HFF-Myc (cell line): Measurements from ENCODE around the gene ZNF212.
"Not testable (repeated sequence)": the region's sequence is repeated elsewhere in the genome, so short reads cannot be mapped to it uniquely, and the experiment has no call there.

Source experiments
- DNase-seq: peaks from one replicate; pipeline ENCODE4 v3.0.0-alpha.2; 2011; ENCODE audit warnings: low read depth; ENCODE audit errors: extremely low read depth
- H3K4me3 ChIP-seq: replicated peaks from 2 replicates; pipeline ENCODE4 v1.5.1; 2011; ENCODE audit warnings: low read depth, mild to moderate bottlenecking, control low read depth, low read length
- TF ChIP-seq, protein P1 (sequence below): IDR thresholded peaks from 2 replicates; pipeline ENCODE4 v1.5.1; 2012; ENCODE audit warnings: mild to moderate bottlenecking, low read depth, low read length, control low read depth; ENCODE audit errors: missing control alignments

Gene ZNF212

DNA sequence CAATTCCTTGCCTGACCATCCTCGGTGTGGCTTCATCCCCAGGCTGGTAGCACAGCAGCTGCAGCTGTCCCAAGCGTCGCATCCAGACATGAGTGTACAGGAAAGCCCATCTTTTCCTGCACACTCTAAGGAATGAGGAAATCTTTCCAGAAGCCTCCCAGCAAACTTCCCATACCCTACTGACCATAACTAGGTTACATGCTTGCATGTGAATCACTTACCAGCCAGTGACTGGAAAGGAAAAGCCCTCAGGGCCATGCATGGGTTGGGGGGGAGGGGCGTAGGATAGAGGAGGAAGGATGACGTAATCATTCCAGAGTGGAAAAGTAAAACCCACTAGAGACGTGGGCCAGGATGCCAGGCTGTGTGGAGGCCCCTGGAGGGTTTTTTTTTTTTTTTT is 18.9 kb upstream of the ZNF212 start:
- no peak for DNase-seq

DNA sequence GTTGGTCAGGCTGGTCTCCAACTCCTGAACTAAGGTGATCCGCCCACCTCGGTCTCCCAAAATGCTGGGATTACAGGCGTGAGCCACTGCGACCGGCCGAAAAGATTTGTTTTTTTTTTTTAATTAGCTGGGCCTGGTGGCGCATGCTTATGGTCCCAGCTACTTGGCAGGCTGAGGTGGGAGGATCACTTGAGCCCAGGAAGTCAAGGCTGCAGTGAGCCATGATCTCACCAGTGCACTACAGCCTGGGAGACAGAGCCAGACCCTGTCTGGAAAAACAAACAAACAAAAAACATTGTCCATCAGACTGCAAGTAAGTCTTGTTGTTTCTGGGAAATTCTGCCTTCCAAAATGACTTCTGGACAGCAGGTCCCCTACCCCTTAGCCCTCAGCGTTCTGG is 16.3 kb upstream of the ZNF212 start:
- TF ChIP-seq, protein P1, sequence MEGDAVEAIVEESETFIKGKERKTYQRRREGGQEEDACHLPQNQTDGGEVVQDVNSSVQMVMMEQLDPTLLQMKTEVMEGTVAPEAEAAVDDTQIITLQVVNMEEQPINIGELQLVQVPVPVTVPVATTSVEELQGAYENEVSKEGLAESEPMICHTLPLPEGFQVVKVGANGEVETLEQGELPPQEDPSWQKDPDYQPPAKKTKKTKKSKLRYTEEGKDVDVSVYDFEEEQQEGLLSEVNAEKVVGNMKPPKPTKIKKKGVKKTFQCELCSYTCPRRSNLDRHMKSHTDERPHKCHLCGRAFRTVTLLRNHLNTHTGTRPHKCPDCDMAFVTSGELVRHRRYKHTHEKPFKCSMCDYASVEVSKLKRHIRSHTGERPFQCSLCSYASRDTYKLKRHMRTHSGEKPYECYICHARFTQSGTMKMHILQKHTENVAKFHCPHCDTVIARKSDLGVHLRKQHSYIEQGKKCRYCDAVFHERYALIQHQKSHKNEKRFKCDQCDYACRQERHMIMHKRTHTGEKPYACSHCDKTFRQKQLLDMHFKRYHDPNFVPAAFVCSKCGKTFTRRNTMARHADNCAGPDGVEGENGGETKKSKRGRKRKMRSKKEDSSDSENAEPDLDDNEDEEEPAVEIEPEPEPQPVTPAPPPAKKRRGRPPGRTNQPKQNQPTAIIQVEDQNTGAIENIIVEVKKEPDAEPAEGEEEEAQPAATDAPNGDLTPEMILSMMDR: no peak
- H3K4me3 ChIP-seq: no peak overlapping the region
- no peak for DNase-seq

More for the DNA sequence above, 18.9 kb upstream of the ZNF212 start:
- TF ChIP-seq, protein P1: no peak
- H3K4me3 ChIP-seq: no peak overlapping the region

DNA sequence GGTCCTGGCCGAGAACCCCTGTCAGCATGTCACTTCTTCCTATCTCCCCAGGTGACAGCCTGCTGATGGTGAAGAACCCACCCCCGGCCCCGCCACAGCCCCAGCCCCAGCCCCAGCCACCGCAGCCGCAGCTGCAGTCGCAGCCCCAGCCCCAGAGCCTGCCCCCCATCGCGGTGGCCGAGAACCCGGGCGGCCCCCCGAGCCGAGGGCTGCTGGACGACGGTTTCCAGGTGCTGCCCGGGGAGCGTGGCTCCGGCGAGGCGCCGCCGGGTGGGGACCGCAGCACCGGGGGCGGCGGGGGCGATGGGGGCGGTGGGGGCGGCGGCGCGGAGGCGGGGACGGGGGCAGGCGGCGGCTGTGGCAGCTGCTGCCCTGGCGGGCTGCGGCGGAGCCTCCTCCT is 15.7 kb upstream of the ZNF212 start:
- DNase-seq: no peak
- TF ChIP-seq, protein P1: no peak
- H3K4me3 ChIP-seq: no peak overlapping the region

DNA sequence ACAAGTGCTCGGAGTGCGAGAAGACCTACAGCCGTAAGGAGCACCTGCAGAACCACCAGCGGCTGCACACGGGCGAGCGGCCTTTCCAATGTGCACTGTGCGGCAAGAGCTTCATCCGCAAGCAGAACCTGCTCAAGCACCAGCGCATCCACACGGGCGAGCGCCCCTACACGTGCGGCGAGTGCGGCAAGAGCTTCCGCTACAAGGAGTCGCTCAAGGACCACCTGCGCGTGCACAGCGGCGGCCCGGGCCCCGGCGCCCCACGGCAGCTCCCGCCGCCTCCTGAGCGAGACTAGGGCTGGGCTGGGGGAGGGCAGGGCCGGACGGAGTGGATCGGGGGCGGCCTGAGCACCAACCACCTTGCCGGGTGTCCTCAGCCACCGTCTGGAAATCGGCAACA is 15.1 kb upstream of the ZNF212 start:
- TF ChIP-seq, protein P1: no peak
- no peak for DNase-seq
- no peak overlapping the region for H3K4me3 ChIP-seq

DNA sequence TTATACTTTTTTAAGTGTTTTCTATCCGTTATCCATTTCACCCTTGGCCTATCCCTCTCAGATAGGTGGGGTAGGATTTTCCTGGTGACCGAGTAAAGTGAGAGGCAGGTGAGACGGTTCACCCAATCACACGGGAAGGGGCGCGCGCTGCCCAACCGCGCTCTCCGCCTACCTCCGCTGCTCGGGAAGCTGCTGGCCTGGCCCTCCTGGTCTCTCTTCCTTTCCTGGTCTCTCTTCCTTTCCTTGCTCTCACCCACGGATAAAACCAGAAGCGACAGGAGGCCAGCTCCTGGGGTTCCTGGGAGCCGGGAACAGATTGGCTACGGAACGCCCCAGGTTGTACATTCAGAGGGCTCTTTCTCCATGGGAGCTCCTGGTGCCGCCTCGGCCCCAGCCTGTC is 14.3 kb upstream of the ZNF212 start:
- DNase-seq: no peak
- H3K4me3 ChIP-seq: no peak overlapping the region
- TF ChIP-seq, protein P1: no peak

DNA sequence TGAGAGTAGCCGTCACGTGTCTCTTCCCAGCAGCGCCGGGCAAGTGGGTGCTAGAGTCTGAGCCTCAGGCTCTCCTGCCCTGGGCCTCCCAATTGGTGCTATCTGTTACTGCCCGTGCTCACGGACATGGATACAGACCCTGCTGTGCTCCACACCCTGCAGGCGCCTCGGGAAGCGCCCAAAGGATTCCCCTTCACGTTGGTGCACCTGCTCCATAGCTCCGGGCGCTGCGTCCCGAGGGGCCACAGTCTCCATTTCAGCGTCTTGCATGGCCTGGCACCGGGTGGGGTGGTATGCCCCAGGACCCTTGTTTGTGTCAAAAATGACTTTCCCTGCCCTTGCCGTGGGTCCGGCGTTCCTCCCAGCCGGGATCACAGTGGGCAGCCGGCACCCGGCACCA is 13.8 kb upstream of the ZNF212 start:
- no peak overlapping the region for H3K4me3 ChIP-seq
- TF ChIP-seq, protein P1: no peak
- no peak for DNase-seq

DNA sequence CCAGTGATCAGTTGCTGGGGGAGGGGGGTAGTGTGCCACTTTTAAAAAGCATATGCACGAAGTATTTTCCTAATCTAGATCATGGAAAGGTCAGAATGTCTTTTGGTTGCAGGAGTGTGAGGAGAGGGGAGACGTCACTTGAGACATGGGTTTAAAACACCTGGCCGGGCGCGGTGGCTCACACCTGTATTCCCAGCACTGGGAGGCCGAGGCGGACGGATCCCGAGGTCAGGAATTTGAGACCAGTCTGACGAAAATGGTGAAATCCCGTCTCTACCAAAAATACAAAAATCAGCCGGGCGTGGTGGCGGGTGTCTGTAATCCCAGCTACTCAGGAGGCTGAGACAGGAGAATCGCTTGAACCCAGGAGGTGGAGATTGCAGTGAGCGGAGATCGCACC is 13.1 kb upstream of the ZNF212 start:
- not testable (repeated sequence) for H3K4me3 ChIP-seq, DNase-seq
